ENCODE measurements around the gene FURIN.
"Not testable (repeated sequence)": the region's sequence is repeated elsewhere in the genome, so short reads cannot be mapped to it uniquely, and the experiment has no call there.

FURIN gene

GRCh38 chr15:90883526-90883975 lies 15.2 kb downstream of the FURIN start:
- DNase-seq (ENCODE audit: low read depth), result no peak

GRCh38 chr15:90883976-90884718 lies 15.8 kb downstream of the FURIN start, which contains the start of gene FES:
FES (plus strand) TSS chr15:90884504; CDS start chr15:90885046, 542 bp downstream.
- no peak for DNase-seq (ENCODE audit: low read depth)

GRCh38 chr15:90884719-90885431 lies 16.5 kb downstream of the FURIN start:
- DNase-seq (ENCODE audit: low read depth), result no peak

- DNase-seq (ENCODE audit: low read depth), result no peak
Measured at GRCh38 chr15:90885432-90886290, 17.3 kb downstream of the FURIN start.

GRCh38 chr15:90886291-90886614 lies 17.9 kb downstream of the FURIN start:
- DNase-seq (ENCODE audit: low read depth), result no peak

GRCh38 chr15:90887037-90887481 lies 18.7 kb downstream of the FURIN start:
- DNase-seq (ENCODE audit: low read depth), result no peak

- DNase-seq (ENCODE audit: low read depth), result no peak
Measured at GRCh38 chr15:90889313-90889730, 20.9 kb downstream of the FURIN start.

- no peak for DNase-seq (ENCODE audit: low read depth)
Measured at GRCh38 chr15:90889736-90890456, 21.5 kb downstream of the FURIN start.

- DNase-seq (ENCODE audit: low read depth), result no peak
Measured at GRCh38 chr15:90890839-90891238, 22.5 kb downstream of the FURIN start.

GRCh38 chr15:90891346-90891949 lies 23.1 kb downstream of the FURIN start:
- no peak for DNase-seq (ENCODE audit: low read depth)

- DNase-seq (ENCODE audit: low read depth), result no peak
Measured at GRCh38 chr15:90892023-90892422, 23.6 kb downstream of the FURIN start.

GRCh38 chr15:90892498-90893174 lies 24.2 kb downstream of the FURIN start:
- no peak for DNase-seq (ENCODE audit: low read depth)

- DNase-seq (ENCODE audit: low read depth), result no peak
Measured at GRCh38 chr15:90893175-90894090, 25.0 kb downstream of the FURIN start.

- DNase-seq (ENCODE audit: low read depth), result no peak
Measured at GRCh38 chr15:90895571-90896117, 27.3 kb downstream of the FURIN start.

GRCh38 chr15:90897131-90897655 lies 28.8 kb downstream of the FURIN start:
- not testable (repeated sequence) for DNase-seq (ENCODE audit: low read depth)

- DNase-seq (ENCODE audit: low read depth), result no peak
Measured at GRCh38 chr15:90901175-90902039, 33.0 kb downstream of the FURIN start.

GRCh38 chr15:90902040-90902839 lies 33.9 kb downstream of the FURIN start:
- no peak for DNase-seq (ENCODE audit: low read depth)

All from non-pigmented ciliary epithelial cell (primary cell).